H9 (cell line): ENCODE data around the gene PITX1. TPM values are rescaled to one million over a fixed set of nuclear protein-coding genes. Genes with fewer than 3 reads are reported as not detected.

Experiments
- DNase-seq: peaks from one replicate; pipeline ENCODE4 v3.0.0-alpha.2; 2017
- H2AFZ ChIP-seq: one replicate; pipeline ENCODE4 v1.6.1; 2013; ENCODE audit warnings: mild to moderate bottlenecking, low read length, control low read depth, moderate library complexity
- H2AK5ac ChIP-seq: 2 replicates; pipeline ENCODE4 v1.6.1; 2013; ENCODE audit warnings: low read length, control low read depth, mixed read lengths; ENCODE audit not compliant: insufficient read length
- H2BK120ac ChIP-seq: one replicate; pipeline ENCODE4 v1.6.1; 2013; ENCODE audit warnings: low read depth, mild to moderate bottlenecking, low read length, control low read depth, inconsistent platforms; ENCODE audit not compliant: poor library complexity, severe bottlenecking
- H2BK12ac ChIP-seq: 2 replicates; pipeline ENCODE4 v1.6.1; 2013; ENCODE audit warnings: low read length, control low read depth, mixed read lengths, low read depth; ENCODE audit not compliant: insufficient read length
- H2BK15ac ChIP-seq: 2 replicates; pipeline ENCODE4 v1.6.1; 2013; ENCODE audit warnings: low read depth, low read length, control low read depth
- H2BK20ac ChIP-seq: one replicate; pipeline ENCODE4 v1.6.1; 2013; ENCODE audit warnings: low read depth, mild to moderate bottlenecking, low read length, control low read depth, inconsistent platforms; ENCODE audit not compliant: poor library complexity, severe bottlenecking
- H2BK5ac ChIP-seq: 2 replicates; pipeline ENCODE4 v1.6.1; 2013; ENCODE audit warnings: low read length, control low read depth, mixed read lengths; ENCODE audit not compliant: insufficient read length
- H3K14ac ChIP-seq: 2 replicates; pipeline ENCODE4 v1.6.1; 2013; ENCODE audit warnings: low read length, control low read depth; ENCODE audit not compliant: insufficient read depth
- H3K18ac ChIP-seq: 2 replicates; pipeline ENCODE4 v1.6.1; 2013; ENCODE audit warnings: low read depth, mild to moderate bottlenecking, mixed read lengths, low read length, control low read depth; ENCODE audit not compliant: insufficient read length
- H3K23ac ChIP-seq: 2 replicates; pipeline ENCODE4 v1.6.1; 2013; ENCODE audit warnings: low read length, control low read depth, mixed read lengths, low read depth; ENCODE audit not compliant: insufficient read length
- H3K23me2 ChIP-seq: 2 replicates; pipeline ENCODE4 v1.6.1; 2013; ENCODE audit warnings: low read depth, mild to moderate bottlenecking, mixed read lengths, low read length, control low read depth; ENCODE audit not compliant: insufficient read length, poor library complexity, severe bottlenecking
- H3K27ac ChIP-seq: 2 replicates; pipeline ENCODE4 v1.5.1; 2013; ENCODE audit warnings: low read length, control low read depth, mixed read lengths, low read depth; ENCODE audit not compliant: insufficient read length
- H3K27me3 ChIP-seq: 2 replicates; pipeline ENCODE4 v1.6.1; 2013; ENCODE audit warnings: low read length, control low read depth, inconsistent platforms; ENCODE audit not compliant: insufficient read depth
- H3K4ac ChIP-seq: 2 replicates; pipeline ENCODE4 v1.6.1; 2013; ENCODE audit warnings: low read depth, mild to moderate bottlenecking, control low read depth, inconsistent platforms, low read length, moderate library complexity
- H3K4me1 ChIP-seq: 2 replicates; pipeline ENCODE4 v1.6.1; 2013; ENCODE audit warnings: low read length, control low read depth, inconsistent platforms; ENCODE audit not compliant: insufficient read depth
- H3K4me2 ChIP-seq: 2 replicates; pipeline ENCODE4 v1.6.1; 2013; ENCODE audit warnings: low read length, control low read depth, mixed read lengths; ENCODE audit not compliant: insufficient read length, insufficient read depth
- H3K56ac ChIP-seq: 2 replicates; pipeline ENCODE4 v1.6.1; 2013; ENCODE audit warnings: low read depth, mild to moderate bottlenecking, mixed read lengths, low read length, control low read depth; ENCODE audit not compliant: insufficient read length
- H3K79me1 ChIP-seq: 2 replicates; pipeline ENCODE4 v1.6.1; 2013; ENCODE audit warnings: low read depth, mild to moderate bottlenecking, moderate library complexity, low read length, control low read depth, inconsistent platforms; ENCODE audit not compliant: insufficient read depth, poor library complexity, severe bottlenecking
- H3K79me2 ChIP-seq: 2 replicates; pipeline ENCODE4 v1.6.1; 2013; ENCODE audit warnings: low read length, control low read depth, inconsistent platforms; ENCODE audit not compliant: insufficient read depth
- H3K9ac ChIP-seq: 2 replicates; pipeline ENCODE4 v1.6.1; 2013; ENCODE audit warnings: low read length, control low read depth, mixed read lengths; ENCODE audit not compliant: insufficient read length; ENCODE audit errors: extremely low read depth
- H3K9me3 ChIP-seq: one replicate; pipeline ENCODE4 v1.6.1; 2013; ENCODE audit warnings: low read depth, low read length, inconsistent platforms; ENCODE audit not compliant: control insufficient read depth
- H3T11ph ChIP-seq: one replicate; pipeline ENCODE4 v1.6.1; 2013; ENCODE audit warnings: mild to moderate bottlenecking, low read length, control low read depth, inconsistent platforms
- H4K20me1 ChIP-seq: one replicate; pipeline ENCODE4 v1.6.1; 2013; ENCODE audit not compliant: control insufficient read depth, insufficient read length, insufficient read depth
- H4K5ac ChIP-seq: 2 replicates; pipeline ENCODE4 v1.6.1; 2013; ENCODE audit warnings: low read depth, mild to moderate bottlenecking, mixed read lengths, low read length, control low read depth; ENCODE audit not compliant: insufficient read length
- H4K8ac ChIP-seq: replicated peaks from 2 replicates; pipeline ENCODE4 v1.6.1; 2013; ENCODE audit warnings: low read length, control low read depth, mixed read lengths, low read depth; ENCODE audit not compliant: insufficient read length
- H4K91ac ChIP-seq: 2 replicates; pipeline ENCODE4 v1.6.1; 2013; ENCODE audit warnings: low read depth, mild to moderate bottlenecking, moderate library complexity, mixed read lengths, low read length, control low read depth; ENCODE audit not compliant: insufficient read length
- H3K27ac Mint-ChIP-seq, 3 experiments: 2 replicates in 2 of 3; 3 replicates in 1 of 3; pipeline ENCODE4 v1.8.0; 2020 to 2021; ENCODE audit warnings: mixed read lengths in 3 of 3, mild to moderate bottlenecking in 1 of 3, moderate library complexity in 1 of 3
- H3K27me3 Mint-ChIP-seq: 2 replicates; pipeline ENCODE4 v1.8.0; 2021; ENCODE audit warnings: low read depth, mild to moderate bottlenecking, moderate library complexity, mixed read lengths
- H3K36me3 Mint-ChIP-seq, 3 experiments: 2 replicates in 2 of 3; 3 replicates in 1 of 3; pipeline ENCODE4 v1.8.0; 2020 to 2021; ENCODE audit warnings: low read depth in 3 of 3, mixed read lengths in 3 of 3; ENCODE audit not compliant: insufficient read depth in 1 of 3
- H3K4me1 Mint-ChIP-seq, 2 experiments: 2 replicates each; pipeline ENCODE4 v1.8.0; 2020; ENCODE audit warnings: mixed read lengths in 2 of 2
- H3K4me3 Mint-ChIP-seq, 2 experiments: 2 replicates in 1 of 2; 3 replicates in 1 of 2; pipeline ENCODE4 v1.8.0; 2020 to 2021; ENCODE audit warnings: mild to moderate bottlenecking in 2 of 2, mixed read lengths in 2 of 2, moderate library complexity in 1 of 2
- H3K9me3 Mint-ChIP-seq, 2 experiments: 2 replicates in 1 of 2; 3 replicates in 1 of 2; pipeline ENCODE4 v1.8.0; 2020; ENCODE audit warnings: mild to moderate bottlenecking in 2 of 2, mixed read lengths in 2 of 2, moderate library complexity in 1 of 2
- WGBS: extraction: QIAGEN DNeasy Blood & Tissue Kit; methylation state at CpG from one replicate; pipeline ENCODE4 v1.1.7; 2013; ENCODE audit warnings: missing lambda C conversion rate, low lambda C conversion rate, mixed read lengths; ENCODE audit not compliant: insufficient read length; ENCODE audit errors: extremely low coverage; 5-methylcytosine and 5-hydroxymethylcytosine counted together
- total RNA-seq: library from RNA; stranded (reverse); gene quantifications from 2 replicates; pipeline ENCODE4 v1.2.1, GENCODE V29; 2021
- TF ChIP-seq, protein P1 (sequence below): fragments of 200-600 bp; sonication (generic); conservative IDR thresholded peaks from 3 replicates; pipeline ENCODE4 v1.8.0; 2021; ENCODE audit warnings: antibody characterized with exemption, mild to moderate bottlenecking

The PITX1 gene
- total RNA-seq, 1 experiment from 2014 or later, result not detected

DNA sequence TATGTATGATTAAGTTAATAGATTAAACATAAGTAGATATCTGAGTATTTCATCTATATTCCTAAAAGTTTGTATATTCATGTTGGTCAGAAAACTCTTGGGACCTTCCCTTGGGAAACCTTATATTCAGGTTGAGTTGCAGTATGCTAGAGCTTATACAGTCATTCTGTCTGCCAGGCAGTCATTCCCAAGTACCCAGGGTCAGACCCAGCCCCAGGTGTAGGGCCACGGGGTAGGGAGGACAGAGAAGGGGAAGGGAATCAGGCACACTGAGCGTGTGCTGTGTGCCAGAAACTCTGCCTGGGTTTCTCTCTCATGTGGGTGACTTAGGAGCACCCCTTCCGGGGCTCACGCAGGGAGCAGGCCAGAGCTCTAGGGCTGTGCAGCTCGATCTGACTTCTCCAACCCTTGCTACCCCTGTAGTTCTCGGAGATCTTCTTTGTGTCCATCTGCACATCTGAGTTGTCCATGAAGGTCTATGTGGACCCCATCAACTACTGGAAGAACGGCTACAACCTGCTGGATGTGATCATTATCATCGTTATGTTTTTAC is 38.1 kb downstream of the PITX1 start:
- H3K9me3 Mint-ChIP-seq, result peaks cover 4 to 8% of the 10 kb centered on the region in 2 experiments; a peak in 4 of 5 replicates
- H2BK5ac ChIP-seq, result no peak overlapping the region
- H3K27me3 ChIP-seq, result no peaks in the 10 kb centered on the region
- peaks cover 0 to 8% (median 2%) of the 10 kb centered on the region in 3 experiments; a peak in 1 of 7 replicates for H3K36me3 Mint-ChIP-seq
- no peak overlapping the region for H3K18ac ChIP-seq
- no peak overlapping the region for H3T11ph ChIP-seq
- WGBS, result no CpG with 5 or more reads among the region's 8 CpGs
- H3K4me1 ChIP-seq, result no peaks in the 10 kb centered on the region
- H3K4me3 Mint-ChIP-seq, result no peak overlapping the region
- H3K9me3 ChIP-seq, result no peaks in the 10 kb centered on the region
- H3K4me2 ChIP-seq, result no peak overlapping the region
- H2BK15ac ChIP-seq, result no peak overlapping the region
- no peak overlapping the region for H4K91ac ChIP-seq
- no peak overlapping the region for H3K14ac ChIP-seq
- H2AK5ac ChIP-seq, result no peak overlapping the region
- H3K9ac ChIP-seq, result no peak overlapping the region
- TF ChIP-seq, protein P1, sequence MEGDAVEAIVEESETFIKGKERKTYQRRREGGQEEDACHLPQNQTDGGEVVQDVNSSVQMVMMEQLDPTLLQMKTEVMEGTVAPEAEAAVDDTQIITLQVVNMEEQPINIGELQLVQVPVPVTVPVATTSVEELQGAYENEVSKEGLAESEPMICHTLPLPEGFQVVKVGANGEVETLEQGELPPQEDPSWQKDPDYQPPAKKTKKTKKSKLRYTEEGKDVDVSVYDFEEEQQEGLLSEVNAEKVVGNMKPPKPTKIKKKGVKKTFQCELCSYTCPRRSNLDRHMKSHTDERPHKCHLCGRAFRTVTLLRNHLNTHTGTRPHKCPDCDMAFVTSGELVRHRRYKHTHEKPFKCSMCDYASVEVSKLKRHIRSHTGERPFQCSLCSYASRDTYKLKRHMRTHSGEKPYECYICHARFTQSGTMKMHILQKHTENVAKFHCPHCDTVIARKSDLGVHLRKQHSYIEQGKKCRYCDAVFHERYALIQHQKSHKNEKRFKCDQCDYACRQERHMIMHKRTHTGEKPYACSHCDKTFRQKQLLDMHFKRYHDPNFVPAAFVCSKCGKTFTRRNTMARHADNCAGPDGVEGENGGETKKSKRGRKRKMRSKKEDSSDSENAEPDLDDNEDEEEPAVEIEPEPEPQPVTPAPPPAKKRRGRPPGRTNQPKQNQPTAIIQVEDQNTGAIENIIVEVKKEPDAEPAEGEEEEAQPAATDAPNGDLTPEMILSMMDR, result no peak
- no peak overlapping the region for H3K4ac ChIP-seq
- no peak for DNase-seq
- H3K27me3 Mint-ChIP-seq, result peaks cover 25% of the 10 kb centered on the region
- no peak overlapping the region for H2BK12ac ChIP-seq
- no peaks in the 10 kb centered on the region for H3K79me2 ChIP-seq
- no peak overlapping the region for H4K8ac ChIP-seq
- H3K27ac Mint-ChIP-seq, result no peak overlapping the region
- no peaks in the 10 kb centered on the region for H4K20me1 ChIP-seq
- H4K5ac ChIP-seq, result no peak overlapping the region
- no peak overlapping the region for H2AFZ ChIP-seq
- H3K23ac ChIP-seq, result no peak overlapping the region
- H3K4me1 Mint-ChIP-seq, result peaks cover 5 to 9% of the 10 kb centered on the region in 2 experiments; a peak in 3 of 4 replicates
- H2BK120ac ChIP-seq, result no peak overlapping the region
- H3K27ac ChIP-seq, result no peak overlapping the region
- H3K56ac ChIP-seq, result no peak overlapping the region
- no peaks in the 10 kb centered on the region for H3K79me1 ChIP-seq
- no peaks in the 10 kb centered on the region for H3K23me2 ChIP-seq
- H2BK20ac ChIP-seq, result no peak overlapping the region
